ENCODE measurements around the gene LRRC59. TPM values are rescaled to one million over a fixed set of nuclear protein-coding genes. Genes with fewer than 3 reads are reported as not detected.
A peak's percentile ranks its signal among the peaks of the same experiment; 100 is the strongest.
"Not testable (repeated sequence)": the region's sequence is repeated elsewhere in the genome, so short reads cannot be mapped to it uniquely, and the experiment has no call there.

The LRRC59 gene
- total RNA-seq, 4 donors from 2014 or later, result 45.0 to 96.9 (median 64.4) TPM

GRCh38 chr17:50423553-50424159, 26.3 kb upstream of the LRRC59 start:
- in situ Hi-C loops (cut with MboI; ENCODE audit: low pct_ligation_motif_present in 1 of 4, low pct_unique_long_range_greater_than_20kb in 1 of 4, low sequenced_read_pairs in 3 of 4), result no loop called here
- 58 to 70% methylated on average over 6 of the region's 6 CpGs for WGBS, 2 donors (ENCODE audit: low coverage in 1 of 2)
- H3K36me3 ChIP-seq, result no peaks in the 10 kb centered on the region
- intact Hi-C loops (cut with DNase I; ENCODE audit: low total_unique reads), result no loop called here
- no peaks in the 10 kb centered on the region for H3K9me3 ChIP-seq
- DNase-seq, result no peak
- no peak for TF ChIP-seq EP300 (IDR thresholded peaks at IDR 0.05; ENCODE audit: low read depth)
- TF ChIP-seq POLR2A (IDR thresholded peaks at IDR 0.05), result no peak
- no peak for TF ChIP-seq CTCF (IDR thresholded peaks at IDR 0.05)
- no peak for TF ChIP-seq POLR2AphosphoS5 (IDR thresholded peaks at IDR 0.05)
- peaks cover 11 to 51% (median 39%) of the 10 kb centered on the region in 4 donors for H3K4me1 ChIP-seq
- no peaks in the 10 kb centered on the region for H3K27me3 ChIP-seq
- no peak overlapping the region for H3K4me3 ChIP-seq
- H3K27ac ChIP-seq, result peak overlapping the region in 1 of 4 donors; percentile 88

GRCh38 chr17:50422738-50423137, 25.4 kb upstream of the LRRC59 start:
- WGBS, 2 donors (ENCODE audit: low coverage in 1 of 2), result 92 to 100% methylated on average over 2 of the region's 2 CpGs
- no peaks in the 10 kb centered on the region for H3K27me3 ChIP-seq
- no peaks in the 10 kb centered on the region for H3K9me3 ChIP-seq
- no peak overlapping the region for H3K27ac ChIP-seq
- peaks cover 11 to 42% (median 33%) of the 10 kb centered on the region in 4 donors for H3K4me1 ChIP-seq
- in situ Hi-C loops (cut with MboI; ENCODE audit: low pct_ligation_motif_present in 1 of 4, low pct_unique_long_range_greater_than_20kb in 1 of 4, low sequenced_read_pairs in 3 of 4), result no loop called here
- TF ChIP-seq CTCF (IDR thresholded peaks at IDR 0.05), result no peak
- TF ChIP-seq EP300 (IDR thresholded peaks at IDR 0.05; ENCODE audit: low read depth), result no peak
- no peak for TF ChIP-seq POLR2AphosphoS5 (IDR thresholded peaks at IDR 0.05)
- TF ChIP-seq POLR2A (IDR thresholded peaks at IDR 0.05), result no peak
- no peak for DNase-seq
- intact Hi-C loops (cut with DNase I; ENCODE audit: low total_unique reads), result no loop called here
- no peaks in the 10 kb centered on the region for H3K36me3 ChIP-seq
- no peak overlapping the region for H3K4me3 ChIP-seq

- no peak for DNase-seq
- peak overlapping the region in 1 of 4 donors; percentile 28 for H3K4me3 ChIP-seq
- no peaks in the 10 kb centered on the region for H3K9me3 ChIP-seq
- H3K27me3 ChIP-seq, result no peaks in the 10 kb centered on the region
- no peak for TF ChIP-seq POLR2AphosphoS5 (IDR thresholded peaks at IDR 0.05)
- H3K36me3 ChIP-seq, result no peaks in the 10 kb centered on the region
- in situ Hi-C loops (cut with MboI; ENCODE audit: low pct_ligation_motif_present in 1 of 4, low pct_unique_long_range_greater_than_20kb in 1 of 4, low sequenced_read_pairs in 3 of 4) (no loop called here), intact Hi-C loops (cut with DNase I; ENCODE audit: low total_unique reads) (no loop called here)
- H3K4me1 ChIP-seq, result peaks cover 11 to 31% (median 23%) of the 10 kb centered on the region in 4 donors
- peak overlapping the region; percentile 71 to 81 (median 76) for H3K27ac ChIP-seq
- 37 to 48% methylated on average over 3 of the region's 3 CpGs for WGBS, 2 donors (ENCODE audit: low coverage in 1 of 2)
Observed at GRCh38 chr17:50421308-50422051, 24.2 kb upstream of the LRRC59 start.

- DNase-seq, result no peak
- Histone ChIP-seq H3K27ac (peak overlapping the region; percentile 71 to 81 (median 76)), H3K27me3 (no peaks in the 10 kb centered on the region), H3K9me3 (no peaks in the 10 kb centered on the region), H3K4me3 (no peak overlapping the region), H3K36me3 (no peaks in the 10 kb centered on the region), H3K4me1 (peaks cover 10 to 27% (median 19%) of the 10 kb centered on the region in 4 donors)
- TF ChIP-seq POLR2A (IDR thresholded peaks at IDR 0.05), result no peak
- no peak for TF ChIP-seq POLR2AphosphoS5 (IDR thresholded peaks at IDR 0.05)
- no peak for TF ChIP-seq CTCF (IDR thresholded peaks at IDR 0.05)
- TF ChIP-seq EP300 (IDR thresholded peaks at IDR 0.05; ENCODE audit: low read depth), result no peak
- intact Hi-C loops (cut with DNase I; ENCODE audit: low total_unique reads), result no loop called here
- 90% methylated on average over 2 to 6 of the region's 6 CpGs for WGBS, 2 donors (ENCODE audit: low coverage in 1 of 2)
- in situ Hi-C loops (cut with MboI; ENCODE audit: low pct_ligation_motif_present in 1 of 4, low pct_unique_long_range_greater_than_20kb in 1 of 4, low sequenced_read_pairs in 3 of 4), result no loop called here
Observed at GRCh38 chr17:50420419-50421112, 23.2 kb upstream of the LRRC59 start.

GRCh38 chr17:50419577-50419976, 22.3 kb upstream of the LRRC59 start:
- in situ Hi-C loops (cut with MboI; ENCODE audit: low pct_ligation_motif_present in 1 of 4, low pct_unique_long_range_greater_than_20kb in 1 of 4, low sequenced_read_pairs in 3 of 4); intact Hi-C loops (cut with DNase I; ENCODE audit: low total_unique reads); H3K36me3 ChIP-seq; H3K4me3 ChIP-seq; DNase-seq; H3K9me3 ChIP-seq; H3K27me3 ChIP-seq; H3K27ac ChIP-seq: not testable (repeated sequence)
- H3K4me1 ChIP-seq, result peaks cover 3 to 20% (median 10%) of the 10 kb centered on the region in 4 donors
- WGBS, 2 donors (ENCODE audit: low coverage in 1 of 2), result 96 to 100% methylated on average over 4 to 10 of the region's 10 CpGs

All from transverse colon (tissue), 4 donors.